ENCODE results near the gene GP5. TPM values are rescaled to one million over a fixed set of nuclear protein-coding genes. Genes with fewer than 3 reads are reported as not detected.
A peak's percentile ranks its signal among the peaks of the same experiment; 100 is the strongest.

Gene GP5
- total and polyA plus RNA-seq, 9 of the 15 experiments (the other 6 are each of a cell fraction or from before 2014, with no cell fraction given): 0.03 to 0.04 (median 0.04) TPM; not detected in 6

DNA sequence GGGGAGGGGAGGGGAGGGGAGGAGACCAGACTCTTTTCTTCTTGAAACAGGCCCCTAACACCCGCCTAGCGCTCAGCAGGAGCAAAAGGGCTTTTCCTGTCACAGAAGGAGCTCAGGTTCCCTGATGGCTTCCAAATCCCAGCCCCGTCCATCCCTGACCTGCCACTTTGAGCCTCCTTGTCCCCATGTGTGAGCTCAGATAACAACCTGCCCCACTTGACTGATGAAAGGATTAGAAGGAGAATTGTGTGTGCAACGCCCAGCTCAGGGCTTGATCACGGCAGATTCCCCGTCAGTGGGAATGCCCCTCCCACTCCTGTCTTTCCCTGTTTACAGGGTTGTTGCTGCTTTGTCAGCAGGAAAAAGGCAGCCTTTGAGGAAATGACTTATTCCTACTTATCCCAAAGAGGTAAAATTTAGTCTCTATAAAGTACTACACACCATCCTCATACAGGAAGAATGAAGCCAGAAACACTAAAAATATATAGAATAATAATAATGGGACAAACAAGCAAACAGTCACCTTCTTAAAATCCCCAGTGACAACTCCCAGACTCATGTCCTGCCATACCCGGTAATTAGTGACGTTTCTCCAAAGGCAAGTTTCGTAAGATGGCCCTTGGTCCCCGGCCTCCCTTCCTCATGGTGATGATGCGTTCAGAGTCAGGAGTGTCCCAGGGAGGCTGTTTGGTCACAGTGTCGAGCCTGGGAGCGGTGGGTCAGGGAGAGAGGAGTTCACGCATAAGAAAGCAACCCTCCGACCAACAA lies 23.4 kb downstream of the GP5 start:
- CTCF ChIA-PET (ENCODE audit: low intra/inter-chr PET ratio): no interaction called here
- Histone ChIP-seq H3K27ac (ENCODE audit: extremely low read depth, low read depth, low read length) (no peak overlapping the region), H2AFZ (ENCODE audit: low read depth, low read length) (no peak overlapping the region), H3K4me1 (replicated peaks in 1 of 2; ENCODE audit: control insufficient read depth in 2 of 2, insufficient read depth in 2 of 2, low read length in 2 of 2) (no peaks in the 10 kb centered on the region), H3K9me1 (ENCODE audit: control insufficient read depth, insufficient read depth, low read length) (no peaks in the 10 kb centered on the region), H3K4me3 (no peak overlapping the region), H3K27me3 (ENCODE audit: control insufficient read depth in 2 of 2, insufficient read depth in 2 of 2, low read length in 2 of 2) (peaks cover 54 to 81% of the 10 kb centered on the region in 2 experiments), H3K9me3 (replicated peaks; ENCODE audit: control insufficient read depth, insufficient read depth, low read depth, low read length) (no peaks in the 10 kb centered on the region), H4K20me1 (replicated peaks; ENCODE audit: control insufficient read depth, insufficient read depth, low read length) (peaks cover 3% of the 10 kb centered on the region; the same call in 1 of the 2 replicates), H3K79me2 (ENCODE audit: control insufficient read depth, insufficient read depth, low read length) (no peaks in the 10 kb centered on the region), H3K36me3 (ENCODE audit: control insufficient read depth, insufficient read depth, low read length) (no peaks in the 10 kb centered on the region), H3K4me2 (ENCODE audit: insufficient read depth, low read length) (no peak overlapping the region), H3K9ac (ENCODE audit: insufficient read depth in 1 of 2, low read depth in 2 of 2, low read length in 2 of 2) (no peak overlapping the region)
- in situ Hi-C loops (cut with MboI) (no loop called here), intact Hi-C loops (cut with micrococcal nuclease) (no loop called here)
- no peak; the same call in 2 of the 3 replicates for ATAC-seq
- peak in 3 of 4 experiments; percentile 25 to 34 (median 28) for DNase-seq (ENCODE audit: extremely low read depth in 1 of 4, low spot score in 3 of 4)
- BruUV-seq (replicated peaks): no TSS peak
- POLR2A ChIA-PET: interaction anchor here (0.6 kb wide), 1 partner anchor 1537 kb away, joined by 3 read pairs; no protein-coding TSS in a partner anchor
- TF ChIP-seq CTBP1 (IDR thresholded peaks at IDR 0.05; ENCODE audit: borderline replicate concordance) (peak; percentile 61; the same call in 1 of the 2 replicates), TAL1 (IDR thresholded peaks at IDR 0.05) (peak; percentile 35), ARID1B (IDR thresholded peaks at IDR 0.05) (peak; percentile 25; the same call in 1 of the 2 replicates), ZSCAN32 (CRISPR knock-in tag; IDR thresholded peaks at IDR 0.05) (no peak), CBFA2T3 (IDR thresholded peaks at IDR 0.05) (peak; percentile 37; the same call in 1 of the 2 replicates), MEIS2 (IDR thresholded peaks at IDR 0.05; ENCODE audit: partially characterized antibody) (peak; percentile 33), HNRNPK (IDR thresholded peaks at IDR 0.05; ENCODE audit: low read depth, low read length, poor library complexity, severe bottlenecking) (peak; percentile 42), POLR2AphosphoS2 (IDR thresholded peaks at IDR 0.05; ENCODE audit: low read length) (no peak), FOXJ2 (tag; IDR thresholded peaks at IDR 0.05) (peak; percentile 49; the same call in 1 of the 2 replicates), ZNF212 (CRISPR knock-in tag; IDR thresholded peaks at IDR 0.05) (no peak), TCF3 (CRISPR knock-in tag; IDR thresholded peaks at IDR 0.05) (peak; percentile 52), RBM39 (optimal IDR thresholded peaks at IDR 0.05; ENCODE audit: low read depth, low read length) (no peak)
- no peak for FAIRE-seq
- 2% methylated on average over 12 of the region's 15 CpGs for WGBS (ENCODE audit: insufficient coverage, low coverage, missing lambda C conversion rate)

All from K562 (cell line).